Chondrocyte (in vitro differentiated cells): Measurements from ENCODE around the gene PDGFA. TPM values are rescaled to one million over a fixed set of nuclear protein-coding genes. Genes with fewer than 3 reads are reported as not detected.
A peak's percentile ranks its signal among the peaks of the same experiment; 100 is the strongest.

ENCODE experiments used
- DNase-seq: peaks from one replicate; pipeline ENCODE4 v3.0.0; 2021; ENCODE audit warnings: mixed read lengths, low spot score
- H3K27ac Mint-ChIP-seq: one replicate; pipeline ENCODE4 v1.8.0; 2021; ENCODE audit warnings: mild to moderate bottlenecking, moderate library complexity, mixed read lengths; ENCODE audit not compliant: unreplicated experiment
- H3K27me3 Mint-ChIP-seq: 2 replicates; pipeline ENCODE4 v1.8.0; 2021; ENCODE audit warnings: low read depth, mixed read lengths
- H3K36me3 Mint-ChIP-seq: 2 replicates; pipeline ENCODE4 v1.8.0; 2021; ENCODE audit warnings: low read depth, mixed read lengths
- H3K4me1 Mint-ChIP-seq: 2 replicates; pipeline ENCODE4 v1.8.0; 2021; ENCODE audit warnings: low read depth, mild to moderate bottlenecking, mixed read lengths
- H3K4me3 Mint-ChIP-seq: one replicate; pipeline ENCODE4 v1.8.0; 2021; ENCODE audit warnings: mild to moderate bottlenecking, moderate library complexity, mixed read lengths; ENCODE audit not compliant: unreplicated experiment
- H3K9me3 Mint-ChIP-seq: 2 replicates; pipeline ENCODE4 v1.8.0; 2021; ENCODE audit warnings: low read depth, mixed read lengths
- total RNA-seq: library from RNA; stranded (reverse); gene quantifications from 3 replicates; pipeline ENCODE4 v1.2.1, GENCODE V29; 2021
- TF ChIP-seq, protein P1 (sequence below): fragments of 200-600 bp; sonication (generic); IDR thresholded peaks from 2 replicates; pipeline ENCODE4 v1.5.0; 2021; ENCODE audit warnings: antibody characterized with exemption, mild to moderate bottlenecking, moderate library complexity

The PDGFA gene
- total RNA-seq, 1 donor from 2014 or later = 70.6 TPM

DNA sequence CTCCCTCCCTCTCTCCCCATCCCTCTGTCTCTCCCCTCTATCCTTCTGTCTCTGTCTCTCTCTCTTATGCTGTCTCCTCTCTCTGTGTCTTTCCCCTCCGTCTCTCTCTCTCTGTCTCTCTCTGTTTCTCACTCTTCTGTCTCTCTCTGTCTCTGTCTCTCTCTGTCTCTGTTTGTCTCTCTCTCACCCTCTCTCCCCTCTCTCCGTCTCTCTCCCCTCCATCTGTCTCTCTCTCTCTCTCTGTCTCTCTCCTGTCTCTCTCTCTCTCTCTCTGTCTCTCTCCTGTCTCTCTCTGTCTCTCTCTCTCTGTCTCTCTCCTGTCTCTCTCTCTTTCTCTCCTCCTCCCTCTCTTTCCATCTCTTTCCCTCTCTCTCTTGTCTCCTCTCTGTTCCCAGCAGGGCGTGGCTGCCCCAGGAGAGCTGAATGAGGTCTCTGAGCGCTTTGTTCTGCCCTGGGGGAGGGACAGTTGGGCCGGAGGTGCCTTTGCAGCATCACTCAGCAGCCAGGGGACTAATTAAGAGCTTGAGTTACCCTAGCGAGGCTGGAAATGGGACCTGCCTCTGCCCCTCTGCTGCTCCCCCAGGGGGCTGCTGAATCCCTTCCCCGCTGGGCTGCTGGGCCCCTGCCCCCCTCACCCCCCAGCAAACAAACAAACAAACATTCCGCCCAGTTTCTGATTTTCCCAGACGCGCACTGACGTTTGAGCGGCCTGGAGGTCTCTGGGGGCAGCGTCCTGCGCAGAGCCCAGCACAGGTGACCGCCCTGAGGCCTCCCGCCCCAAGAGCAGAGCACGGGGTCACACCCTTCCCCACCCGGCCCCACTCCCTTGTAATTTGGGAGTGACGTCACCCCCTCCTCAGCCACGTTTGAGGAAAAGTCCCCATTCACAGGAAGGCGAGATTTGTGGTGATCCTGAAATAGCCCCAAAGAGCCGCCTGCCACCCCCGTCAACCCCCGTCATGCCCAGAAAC is 68.1 kb downstream of the PDGFA start:
- Mint-ChIP-seq H3K27me3 (peaks cover 4% of the 10 kb centered on the region), H3K27ac (peak overlapping the region; percentile 65), H3K9me3 (no peaks in the 10 kb centered on the region), H3K4me1 (peaks cover 31% of the 10 kb centered on the region), H3K36me3 (no peaks in the 10 kb centered on the region), H3K4me3 (no peak overlapping the region)
- DNase-seq = peak; percentile 51
- TF ChIP-seq, protein P1, sequence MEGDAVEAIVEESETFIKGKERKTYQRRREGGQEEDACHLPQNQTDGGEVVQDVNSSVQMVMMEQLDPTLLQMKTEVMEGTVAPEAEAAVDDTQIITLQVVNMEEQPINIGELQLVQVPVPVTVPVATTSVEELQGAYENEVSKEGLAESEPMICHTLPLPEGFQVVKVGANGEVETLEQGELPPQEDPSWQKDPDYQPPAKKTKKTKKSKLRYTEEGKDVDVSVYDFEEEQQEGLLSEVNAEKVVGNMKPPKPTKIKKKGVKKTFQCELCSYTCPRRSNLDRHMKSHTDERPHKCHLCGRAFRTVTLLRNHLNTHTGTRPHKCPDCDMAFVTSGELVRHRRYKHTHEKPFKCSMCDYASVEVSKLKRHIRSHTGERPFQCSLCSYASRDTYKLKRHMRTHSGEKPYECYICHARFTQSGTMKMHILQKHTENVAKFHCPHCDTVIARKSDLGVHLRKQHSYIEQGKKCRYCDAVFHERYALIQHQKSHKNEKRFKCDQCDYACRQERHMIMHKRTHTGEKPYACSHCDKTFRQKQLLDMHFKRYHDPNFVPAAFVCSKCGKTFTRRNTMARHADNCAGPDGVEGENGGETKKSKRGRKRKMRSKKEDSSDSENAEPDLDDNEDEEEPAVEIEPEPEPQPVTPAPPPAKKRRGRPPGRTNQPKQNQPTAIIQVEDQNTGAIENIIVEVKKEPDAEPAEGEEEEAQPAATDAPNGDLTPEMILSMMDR = no peak

DNA sequence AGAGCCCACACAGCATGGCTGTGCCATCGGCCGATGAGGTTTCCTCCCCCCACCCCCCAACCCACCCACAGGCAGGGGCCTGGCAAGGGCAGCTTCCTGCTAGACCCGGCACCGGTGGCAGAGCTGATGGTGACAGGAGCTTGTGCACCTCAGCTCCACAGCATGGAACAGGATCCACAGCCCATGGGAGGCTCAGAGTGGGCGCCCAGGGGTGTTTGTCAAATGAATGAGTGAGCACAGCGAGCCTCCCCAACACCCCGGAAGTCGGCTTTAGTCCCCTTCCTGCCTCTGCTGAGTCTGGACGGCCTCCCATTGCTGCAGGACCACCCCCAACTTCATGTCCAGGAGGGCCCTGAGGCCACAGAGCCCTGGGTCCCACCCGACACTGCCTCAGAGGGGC is 68.9 kb downstream of the PDGFA start:
- peak; percentile 78 for DNase-seq
- Mint-ChIP-seq H3K4me1 (peaks cover 31% of the 10 kb centered on the region), H3K36me3 (no peaks in the 10 kb centered on the region), H3K9me3 (no peaks in the 10 kb centered on the region), H3K4me3 (no peak overlapping the region), H3K27me3 (peaks cover 4% of the 10 kb centered on the region), H3K27ac (no peak overlapping the region)
- TF ChIP-seq, protein P1 = no peak

DNA sequence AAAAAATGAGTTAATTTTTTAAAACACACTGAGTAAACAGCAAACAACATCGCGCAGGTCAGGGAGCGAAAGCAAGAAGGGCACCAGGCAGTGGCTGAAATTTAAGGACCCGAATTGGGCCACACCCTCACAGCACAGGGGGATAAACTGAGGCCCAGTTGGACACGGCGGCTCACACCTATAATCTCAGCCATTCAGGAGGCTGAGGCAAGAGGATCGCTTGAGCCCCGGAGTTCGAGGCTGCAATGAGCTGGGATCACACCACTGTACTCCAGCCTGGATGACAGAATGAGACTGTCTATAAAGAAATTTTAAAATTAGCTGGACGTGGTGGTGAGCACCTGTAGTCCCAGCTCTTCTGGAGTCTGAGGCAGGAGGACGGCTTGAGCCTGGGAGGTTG is 69.6 kb downstream of the PDGFA start:
- no peak overlapping the region for H3K27ac Mint-ChIP-seq
- peaks cover 24% of the 10 kb centered on the region for H3K4me1 Mint-ChIP-seq
- H3K36me3 Mint-ChIP-seq = no peaks in the 10 kb centered on the region
- TF ChIP-seq, protein P1 = no peak
- H3K4me3 Mint-ChIP-seq = no peak overlapping the region
- H3K27me3 Mint-ChIP-seq = peaks cover 4% of the 10 kb centered on the region
- no peaks in the 10 kb centered on the region for H3K9me3 Mint-ChIP-seq
- DNase-seq = peak; percentile 51

DNA sequence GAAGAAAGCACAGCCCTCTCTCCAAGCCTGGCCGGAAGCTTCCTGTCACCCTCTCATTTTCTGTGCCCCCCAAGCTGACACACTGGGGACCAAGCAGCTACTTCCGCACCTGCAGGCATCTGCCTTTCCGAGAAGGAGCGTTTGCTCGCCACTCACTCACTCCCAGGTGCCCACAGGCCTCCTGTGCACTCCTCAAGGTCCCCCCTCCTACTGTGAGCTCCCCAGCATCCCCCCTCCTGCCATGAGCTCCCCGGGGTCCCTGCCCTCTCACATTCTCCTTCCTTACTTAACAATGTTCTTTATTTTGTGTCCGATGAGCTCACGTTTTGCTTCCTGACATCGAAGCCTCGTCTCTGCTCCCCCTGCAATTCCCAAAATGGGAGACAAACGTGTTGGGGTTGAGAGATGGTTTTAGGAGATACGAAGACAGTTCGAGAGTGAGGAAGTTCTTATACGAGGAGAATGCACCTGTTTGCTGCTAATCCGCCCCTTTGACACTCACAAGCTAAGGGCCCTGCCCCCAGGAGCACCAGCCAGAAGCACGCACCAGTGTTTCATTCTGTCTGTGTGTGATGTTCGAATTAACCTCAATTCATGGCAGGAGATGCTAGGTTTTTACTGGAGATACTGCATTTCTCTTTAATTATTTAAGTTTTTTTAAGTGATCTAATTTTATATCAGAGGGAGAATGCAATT is 70.2 kb downstream of the PDGFA start:
- Mint-ChIP-seq H3K27me3 (peaks cover 4% of the 10 kb centered on the region), H3K4me3 (no peak overlapping the region), H3K4me1 (peaks cover 23% of the 10 kb centered on the region), H3K27ac (no peak overlapping the region), H3K36me3 (no peaks in the 10 kb centered on the region), H3K9me3 (no peaks in the 10 kb centered on the region)
- DNase-seq = peak; percentile 66
- TF ChIP-seq, protein P1 = no peak

DNA sequence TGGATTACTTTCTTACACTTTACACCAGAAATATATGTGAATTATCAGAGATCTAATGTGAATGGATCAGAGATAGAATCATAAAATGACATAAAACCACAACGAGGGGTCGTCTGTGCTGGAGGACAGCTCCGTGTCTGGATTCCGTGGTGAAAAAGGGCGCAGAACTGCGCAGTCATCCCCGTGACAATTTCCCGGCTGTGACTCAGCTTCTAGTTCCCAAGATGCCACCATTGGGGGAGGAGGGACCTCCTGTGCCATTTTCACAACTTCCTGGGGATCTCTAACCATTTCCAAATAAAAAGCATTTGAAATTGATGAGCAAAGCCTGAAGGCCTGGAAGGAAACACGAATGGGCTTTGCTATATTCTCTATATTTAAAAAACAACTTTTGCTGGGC is 72.1 kb downstream of the PDGFA start:
- peaks cover 16% of the 10 kb centered on the region for H3K4me1 Mint-ChIP-seq
- no peak overlapping the region for H3K27ac Mint-ChIP-seq
- peaks cover 4% of the 10 kb centered on the region for H3K27me3 Mint-ChIP-seq
- DNase-seq = peak; percentile 12
- TF ChIP-seq, protein P1 = no peak
- no peaks in the 10 kb centered on the region for H3K9me3 Mint-ChIP-seq
- H3K36me3 Mint-ChIP-seq = no peaks in the 10 kb centered on the region
- no peak overlapping the region for H3K4me3 Mint-ChIP-seq
